Measurements from ENCODE around the gene SMPD1.

DNA sequence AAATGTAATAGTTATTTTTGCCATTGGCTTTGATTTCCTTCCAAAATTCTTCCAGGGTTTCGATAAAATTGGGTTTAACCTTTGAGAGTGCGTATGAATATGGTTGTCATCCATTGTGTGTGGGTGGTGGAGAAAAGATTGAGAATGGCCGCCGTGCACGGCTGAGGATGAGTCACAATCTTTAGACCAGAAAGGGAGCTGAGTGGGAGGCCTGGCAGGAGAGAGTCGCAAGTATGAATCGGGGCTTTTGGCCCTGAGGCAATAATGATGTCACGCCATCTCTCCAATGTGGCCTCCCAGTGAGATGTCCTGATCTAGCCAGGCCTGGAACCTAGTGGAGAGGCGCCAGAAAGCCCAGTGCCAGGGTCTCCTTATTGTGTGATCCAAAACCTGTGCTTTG, 33.1 kb upstream of the SMPD1 start:
- no peak for TF ChIP-seq POLR2AphosphoS5 (IDR thresholded peaks at IDR 0.05)
- no peak for TF ChIP-seq POLR2A (IDR thresholded peaks at IDR 0.05)
